ENCODE measurements around the gene CDC45. TPM values are rescaled to one million over a fixed set of nuclear protein-coding genes. Genes with fewer than 3 reads are reported as not detected.

Gene CDC45
- total RNA-seq, 1 donor = 0.72 TPM

DNA sequence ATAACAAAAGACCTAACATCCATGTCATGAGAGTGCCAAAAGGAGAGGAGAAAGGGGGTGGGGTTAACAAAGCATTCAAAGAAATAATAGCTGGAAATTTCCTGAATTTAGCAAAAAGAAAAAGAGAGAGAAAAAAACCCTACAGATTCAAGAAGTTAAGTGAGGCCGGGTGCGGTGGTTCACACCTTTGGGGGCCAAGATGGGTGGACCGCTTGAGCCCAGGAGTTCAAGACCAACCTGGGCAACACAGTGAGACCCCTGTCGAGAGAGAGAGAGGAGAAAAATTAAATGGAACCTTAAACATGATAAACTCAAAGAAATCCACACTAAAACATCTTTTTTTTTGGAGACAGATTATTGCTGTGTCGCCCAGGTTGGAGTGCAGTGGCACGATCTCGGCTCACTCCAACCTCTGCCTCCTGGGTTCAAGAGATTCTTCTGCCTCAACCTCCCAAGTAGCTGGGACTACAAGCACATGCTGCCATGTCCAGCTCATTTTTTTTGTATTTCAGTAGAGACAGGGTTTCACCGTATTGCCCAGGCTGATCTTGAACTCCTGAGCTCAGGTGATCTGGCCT, 53.4 kb downstream of the CDC45 start:
- no peak overlapping the region for H3K4me2 ChIP-seq (ENCODE audit: insufficient read depth, low read length)
- H3K27ac ChIP-seq (ENCODE audit: low read depth, low read length) = no peak overlapping the region
- H3K36me3 ChIP-seq (ENCODE audit: insufficient read depth, low read length) = no peaks in the 10 kb centered on the region
- H3K4me3 ChIP-seq (ENCODE audit: insufficient read depth, low read length) = no peak overlapping the region
- TF ChIP-seq, protein P1, sequence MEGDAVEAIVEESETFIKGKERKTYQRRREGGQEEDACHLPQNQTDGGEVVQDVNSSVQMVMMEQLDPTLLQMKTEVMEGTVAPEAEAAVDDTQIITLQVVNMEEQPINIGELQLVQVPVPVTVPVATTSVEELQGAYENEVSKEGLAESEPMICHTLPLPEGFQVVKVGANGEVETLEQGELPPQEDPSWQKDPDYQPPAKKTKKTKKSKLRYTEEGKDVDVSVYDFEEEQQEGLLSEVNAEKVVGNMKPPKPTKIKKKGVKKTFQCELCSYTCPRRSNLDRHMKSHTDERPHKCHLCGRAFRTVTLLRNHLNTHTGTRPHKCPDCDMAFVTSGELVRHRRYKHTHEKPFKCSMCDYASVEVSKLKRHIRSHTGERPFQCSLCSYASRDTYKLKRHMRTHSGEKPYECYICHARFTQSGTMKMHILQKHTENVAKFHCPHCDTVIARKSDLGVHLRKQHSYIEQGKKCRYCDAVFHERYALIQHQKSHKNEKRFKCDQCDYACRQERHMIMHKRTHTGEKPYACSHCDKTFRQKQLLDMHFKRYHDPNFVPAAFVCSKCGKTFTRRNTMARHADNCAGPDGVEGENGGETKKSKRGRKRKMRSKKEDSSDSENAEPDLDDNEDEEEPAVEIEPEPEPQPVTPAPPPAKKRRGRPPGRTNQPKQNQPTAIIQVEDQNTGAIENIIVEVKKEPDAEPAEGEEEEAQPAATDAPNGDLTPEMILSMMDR (IDR thresholded peaks at IDR 0.05; ENCODE audit: extremely low read depth, low read depth, low read length) = no peak
- no peaks in the 10 kb centered on the region for H3K27me3 ChIP-seq (ENCODE audit: insufficient read depth, low read length)
- H4K20me1 ChIP-seq (ENCODE audit: insufficient read depth, low read length) = no peaks in the 10 kb centered on the region
- no peak for DNase-seq (ENCODE audit: insufficient read length, low spot score, missing footprints)
- no peaks in the 10 kb centered on the region for H3K9me3 ChIP-seq (ENCODE audit: low read depth, low read length)
- H3K79me2 ChIP-seq (ENCODE audit: insufficient read depth, low read length) = no peaks in the 10 kb centered on the region
- peaks cover under 1% of the 10 kb centered on the region for H3K4me1 ChIP-seq (ENCODE audit: insufficient read depth, low read length)
- H2AFZ ChIP-seq (ENCODE audit: low read length) = no peak overlapping the region

DNA sequence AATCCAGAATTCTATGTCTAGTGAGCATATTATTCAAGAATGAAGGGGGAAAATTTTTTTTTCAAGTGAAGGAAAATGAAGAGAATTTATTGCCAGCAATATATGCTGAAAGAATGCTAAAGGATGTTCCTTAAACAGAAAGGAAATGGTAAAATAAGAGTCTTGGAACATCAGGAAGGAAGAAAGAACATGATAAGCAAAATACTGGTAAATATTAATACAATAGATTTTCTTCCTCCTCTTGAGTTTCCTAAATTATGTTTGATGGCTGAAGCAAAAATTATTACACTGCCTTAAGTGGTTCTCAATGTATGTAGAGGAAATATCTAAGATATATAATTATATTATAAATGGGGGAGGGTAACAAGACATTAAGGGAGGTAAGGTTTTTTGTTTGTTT, 54.1 kb downstream of the CDC45 start:
- H4K20me1 ChIP-seq (ENCODE audit: insufficient read depth, low read length) = no peaks in the 10 kb centered on the region
- no peaks in the 10 kb centered on the region for H3K36me3 ChIP-seq (ENCODE audit: insufficient read depth, low read length)
- H3K4me2 ChIP-seq (ENCODE audit: insufficient read depth, low read length) = no peak overlapping the region
- no peaks in the 10 kb centered on the region for H3K9me3 ChIP-seq (ENCODE audit: low read depth, low read length)
- H2AFZ ChIP-seq (ENCODE audit: low read length) = no peak overlapping the region
- TF ChIP-seq, protein P1 (IDR thresholded peaks at IDR 0.05; ENCODE audit: extremely low read depth, low read depth, low read length) = no peak
- no peaks in the 10 kb centered on the region for H3K79me2 ChIP-seq (ENCODE audit: insufficient read depth, low read length)
- no peak for DNase-seq (ENCODE audit: insufficient read length, low spot score, missing footprints)
- no peak overlapping the region for H3K4me3 ChIP-seq (ENCODE audit: insufficient read depth, low read length)
- H3K27ac ChIP-seq (ENCODE audit: low read depth, low read length) = no peak overlapping the region
- no peaks in the 10 kb centered on the region for H3K4me1 ChIP-seq (ENCODE audit: insufficient read depth, low read length)
- H3K27me3 ChIP-seq (ENCODE audit: insufficient read depth, low read length) = no peaks in the 10 kb centered on the region

DNA sequence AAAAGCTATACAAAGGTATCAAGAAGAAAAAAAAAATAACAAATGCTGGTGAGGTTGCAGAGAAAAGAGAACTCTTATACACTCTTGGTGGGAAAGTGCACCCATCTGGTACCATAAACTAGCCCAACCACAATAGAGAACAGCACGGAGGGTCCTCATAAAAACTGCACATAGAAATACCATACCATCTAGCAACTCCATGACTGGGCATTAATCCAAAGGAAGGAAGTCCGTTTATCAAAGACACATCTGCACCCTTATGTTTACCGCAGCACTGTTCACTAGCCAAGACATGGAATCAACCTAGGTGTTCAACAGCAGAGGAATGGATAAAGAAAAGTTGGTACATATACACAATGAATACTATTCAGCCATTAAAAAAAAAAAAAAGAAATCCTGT, 55.3 kb downstream of the CDC45 start:
- H3K79me2 ChIP-seq (ENCODE audit: insufficient read depth, low read length) = no peaks in the 10 kb centered on the region
- H3K27ac ChIP-seq (ENCODE audit: low read depth, low read length) = no peak overlapping the region
- H3K4me1 ChIP-seq (ENCODE audit: insufficient read depth, low read length) = no peaks in the 10 kb centered on the region
- DNase-seq (ENCODE audit: insufficient read length, low spot score, missing footprints) = no peak
- H4K20me1 ChIP-seq (ENCODE audit: insufficient read depth, low read length) = no peaks in the 10 kb centered on the region
- no peaks in the 10 kb centered on the region for H3K27me3 ChIP-seq (ENCODE audit: insufficient read depth, low read length)
- H3K9me3 ChIP-seq (ENCODE audit: low read depth, low read length) = no peaks in the 10 kb centered on the region
- H3K36me3 ChIP-seq (ENCODE audit: insufficient read depth, low read length) = no peaks in the 10 kb centered on the region
- no peak overlapping the region for H3K4me2 ChIP-seq (ENCODE audit: insufficient read depth, low read length)
- H2AFZ ChIP-seq (ENCODE audit: low read length) = no peak overlapping the region
- no peak overlapping the region for H3K4me3 ChIP-seq (ENCODE audit: insufficient read depth, low read length)
- TF ChIP-seq, protein P1 (IDR thresholded peaks at IDR 0.05; ENCODE audit: extremely low read depth, low read depth, low read length) = no peak

DNA sequence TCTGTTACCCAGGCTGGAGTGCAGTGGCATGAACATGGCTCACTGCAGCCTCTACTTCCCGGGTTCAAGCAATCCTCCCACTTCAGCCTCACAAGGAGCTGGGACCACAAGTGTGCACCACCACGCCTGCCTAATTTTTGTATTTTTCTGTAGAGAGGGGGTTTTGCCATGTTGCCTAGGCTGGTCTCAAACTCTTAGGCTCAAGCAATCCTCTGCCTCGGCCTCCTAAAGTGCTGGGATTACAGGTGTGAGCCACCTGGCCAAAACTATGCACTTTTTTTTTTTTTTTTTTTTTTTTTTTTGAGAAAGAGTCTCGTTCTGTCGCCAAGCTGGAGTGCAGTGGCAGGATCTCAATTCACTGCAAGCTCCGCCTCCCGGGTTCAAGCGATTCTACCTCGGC, 56.8 kb downstream of the CDC45 start:
- Histone ChIP-seq H3K4me1 (ENCODE audit: insufficient read depth, low read length) (no peaks in the 10 kb centered on the region), H3K79me2 (ENCODE audit: insufficient read depth, low read length) (no peaks in the 10 kb centered on the region), H2AFZ (ENCODE audit: low read length) (no peak overlapping the region), H3K4me2 (ENCODE audit: insufficient read depth, low read length) (no peak overlapping the region), H3K27me3 (ENCODE audit: insufficient read depth, low read length) (peaks cover 3% of the 10 kb centered on the region), H3K36me3 (ENCODE audit: insufficient read depth, low read length) (no peaks in the 10 kb centered on the region), H3K27ac (ENCODE audit: low read depth, low read length) (no peak overlapping the region), H3K9me3 (ENCODE audit: low read depth, low read length) (no peaks in the 10 kb centered on the region), H3K4me3 (ENCODE audit: insufficient read depth, low read length) (no peak overlapping the region), H4K20me1 (ENCODE audit: insufficient read depth, low read length) (no peaks in the 10 kb centered on the region)
- TF ChIP-seq, protein P1 (IDR thresholded peaks at IDR 0.05; ENCODE audit: extremely low read depth, low read depth, low read length) = no peak
- no peak for DNase-seq (ENCODE audit: insufficient read length, low spot score, missing footprints)
